IPS-18a (cell line): ENCODE measurements around the gene ZSWIM1.
"Not testable (repeated sequence)": the region's sequence is repeated elsewhere in the genome, so short reads cannot be mapped to it uniquely, and the experiment has no call there.

Experiments
- H3K27ac ChIP-seq: one replicate; pipeline ENCODE4 v1.5.1; 2013; ENCODE audit warnings: low read length
- H3K27me3 ChIP-seq: one replicate; pipeline ENCODE4 v1.6.1; 2013; ENCODE audit warnings: mild to moderate bottlenecking, low read length; ENCODE audit not compliant: control insufficient read depth, insufficient read depth
- H3K36me3 ChIP-seq: one replicate; pipeline ENCODE4 v1.6.1; 2013; ENCODE audit warnings: low read depth, low read length; ENCODE audit not compliant: control insufficient read depth
- H3K4me1 ChIP-seq: one replicate; pipeline ENCODE4 v1.6.1; 2013; ENCODE audit warnings: low read depth, low read length; ENCODE audit not compliant: control insufficient read depth
- H3K4me3 ChIP-seq: one replicate; pipeline ENCODE4 v1.5.1; 2013; ENCODE audit warnings: low read length
- H3K9ac ChIP-seq: one replicate; pipeline ENCODE4 v1.6.1; 2013; ENCODE audit warnings: mild to moderate bottlenecking, low read length, moderate library complexity
- H3K9me3 ChIP-seq: one replicate; pipeline ENCODE4 v1.6.1; 2013; ENCODE audit warnings: low read depth, low read length; ENCODE audit not compliant: control insufficient read depth

The ZSWIM1 gene

GRCh38 chr20:45892049-45892825 lies 11.2 kb downstream of the ZSWIM1 start:
- Histone ChIP-seq H3K4me3 (peak overlapping the region; percentile 77), H3K9ac (peak overlapping the region; percentile 63), H3K4me1 (no peaks in the 10 kb centered on the region), H3K9me3 (no peaks in the 10 kb centered on the region), H3K27me3 (no peaks in the 10 kb centered on the region), H3K36me3 (peaks cover 12% of the 10 kb centered on the region), H3K27ac (no peak overlapping the region)

- H3K4me1 ChIP-seq = no peaks in the 10 kb centered on the region
- no peaks in the 10 kb centered on the region for H3K9me3 ChIP-seq
- no peaks in the 10 kb centered on the region for H3K27me3 ChIP-seq
- no peak overlapping the region for H3K9ac ChIP-seq
- peaks cover 18% of the 10 kb centered on the region for H3K36me3 ChIP-seq
- H3K27ac ChIP-seq = no peak overlapping the region
- H3K4me3 ChIP-seq = no peak overlapping the region
These were observed 11.9 kb downstream of the ZSWIM1 start for GRCh38 chr20:45892828-45893500.

- no peaks in the 10 kb centered on the region for H3K4me1 ChIP-seq
- H3K4me3 ChIP-seq = no peak overlapping the region
- no peaks in the 10 kb centered on the region for H3K27me3 ChIP-seq
- no peak overlapping the region for H3K27ac ChIP-seq
- peaks cover 26% of the 10 kb centered on the region for H3K36me3 ChIP-seq
- H3K9ac ChIP-seq = no peak overlapping the region
- H3K9me3 ChIP-seq = no peaks in the 10 kb centered on the region
These were observed 12.8 kb downstream of the ZSWIM1 start for GRCh38 chr20:45893831-45894230.

GRCh38 chr20:45894797-45895196 lies 13.8 kb downstream of the ZSWIM1 start:
- Histone ChIP-seq H3K9ac (no peak overlapping the region), H3K9me3 (no peaks in the 10 kb centered on the region), H3K27me3 (no peaks in the 10 kb centered on the region), H3K4me3 (no peak overlapping the region), H3K4me1 (no peaks in the 10 kb centered on the region), H3K36me3 (peaks cover 32% of the 10 kb centered on the region), H3K27ac (no peak overlapping the region)

GRCh38 chr20:45896641-45897161 lies 15.7 kb downstream of the ZSWIM1 start:
- H3K27ac ChIP-seq = no peak overlapping the region
- peaks cover 44% of the 10 kb centered on the region for H3K36me3 ChIP-seq
- H3K9me3 ChIP-seq = no peaks in the 10 kb centered on the region
- H3K4me3 ChIP-seq = no peak overlapping the region
- no peaks in the 10 kb centered on the region for H3K27me3 ChIP-seq
- no peak overlapping the region for H3K9ac ChIP-seq
- H3K4me1 ChIP-seq = no peaks in the 10 kb centered on the region

GRCh38 chr20:45897289-45897688 lies 16.3 kb downstream of the ZSWIM1 start:
- H3K27ac ChIP-seq = no peak overlapping the region
- H3K27me3 ChIP-seq = no peaks in the 10 kb centered on the region
- no peak overlapping the region for H3K4me3 ChIP-seq
- H3K9me3 ChIP-seq = no peaks in the 10 kb centered on the region
- H3K36me3 ChIP-seq = peaks cover 48% of the 10 kb centered on the region
- H3K9ac ChIP-seq = no peak overlapping the region
- no peaks in the 10 kb centered on the region for H3K4me1 ChIP-seq

- Histone ChIP-seq H3K36me3 (peaks cover 48% of the 10 kb centered on the region), H3K9ac (no peak overlapping the region), H3K4me1 (no peaks in the 10 kb centered on the region), H3K4me3 (no peak overlapping the region), H3K27me3 (no peaks in the 10 kb centered on the region), H3K9me3 (no peaks in the 10 kb centered on the region), H3K27ac (no peak overlapping the region)
These were observed 16.7 kb downstream of the ZSWIM1 start for GRCh38 chr20:45897692-45898091.

GRCh38 chr20:45898285-45898684 lies 17.3 kb downstream of the ZSWIM1 start:
- Histone ChIP-seq H3K27me3 (no peaks in the 10 kb centered on the region), H3K27ac (no peak overlapping the region), H3K9me3 (no peaks in the 10 kb centered on the region), H3K4me3 (no peak overlapping the region), H3K36me3 (peaks cover 52% of the 10 kb centered on the region), H3K4me1 (no peaks in the 10 kb centered on the region), H3K9ac (no peak overlapping the region)

- H3K9me3 ChIP-seq = no peaks in the 10 kb centered on the region
- no peak overlapping the region for H3K4me3 ChIP-seq
- H3K27ac ChIP-seq = no peak overlapping the region
- H3K27me3 ChIP-seq = no peaks in the 10 kb centered on the region
- H3K4me1 ChIP-seq = no peaks in the 10 kb centered on the region
- peaks cover 54% of the 10 kb centered on the region for H3K36me3 ChIP-seq
- H3K9ac ChIP-seq = no peak overlapping the region
These were observed 18.2 kb downstream of the ZSWIM1 start for GRCh38 chr20:45899046-45899835.

GRCh38 chr20:45901332-45901731 lies 20.3 kb downstream of the ZSWIM1 start:
- H3K36me3 ChIP-seq = peaks cover 70% of the 10 kb centered on the region
- H3K4me1 ChIP-seq, H3K27ac ChIP-seq, H3K9ac ChIP-seq, H3K4me3 ChIP-seq, H3K27me3 ChIP-seq, H3K9me3 ChIP-seq: not testable (repeated sequence)

- Histone ChIP-seq H3K9ac (no peak overlapping the region), H3K27ac (no peak overlapping the region)
These were observed 21.2 kb downstream of the ZSWIM1 start for GRCh38 chr20:45902199-45902701.

More at GRCh38 chr20:45902199-45902701, 21.2 kb downstream of the ZSWIM1 start:
- Histone ChIP-seq H3K9me3 (no peaks in the 10 kb centered on the region), H3K4me3 (no peak overlapping the region), H3K27me3 (no peaks in the 10 kb centered on the region), H3K4me1 (no peaks in the 10 kb centered on the region), H3K36me3 (peaks cover 69% of the 10 kb centered on the region)
